ENCODE data around the gene PTCD1. TPM values are rescaled to one million over a fixed set of nuclear protein-coding genes. Genes with fewer than 3 reads are reported as not detected.
A peak's percentile ranks its signal among the peaks of the same experiment; 100 is the strongest.

PTCD1 gene
- total RNA-seq (2021; fragmentation: NEBNext Ultra II Directional; extraction: Animal tissue kit (Norgen Biotek cat#: 25700)), result 1 to 10 TPM; 4.5 to 8.6 (median 6.7) TPM
- long read RNA-seq, full-length matches to known transcripts, result 10 of 19 reads
- long read RNA-seq, partial matches to known transcripts, result 3 of 19 reads
- long read RNA-seq, other reads (novel, unspliced or antisense), result 6 of 19 reads

- Mint-ChIP-seq H3K4me1 (ENCODE audit: low read depth) (peaks cover 18% of the 10 kb centered on the region), H3K36me3 (ENCODE audit: low read depth) (peaks cover 14% of the 10 kb centered on the region), H3K9me3 (no peaks in the 10 kb centered on the region), H3K27me3 (ENCODE audit: insufficient read depth) (peaks cover 2% of the 10 kb centered on the region; the same call in 1 of the 2 replicates), H3K4me3 (peak within 1 kb of the TSS; percentile 95), H3K27ac (peak within 1 kb of the TSS; percentile 93)
- no peak for TF ChIP-seq CTCF (IDR thresholded peaks at IDR 0.05)
- DNase-seq, result peak; percentile 98
These were observed at the start of gene PTCD1, which contains the start of gene CPSF4 for GRCh38 chr7:99438573-99439480. PTCD1 (minus strand) TSS chr7:99438798; CDS start chr7:99435242, 3,556 bp downstream. CPSF4 (plus strand) TSS chr7:99438943; CDS start chr7:99439083, 140 bp downstream.

- Mint-ChIP-seq H3K36me3 (ENCODE audit: low read depth) (peaks cover 41% of the 10 kb centered on the region), H3K27ac (no peak overlapping the region; the same call in 1 of the 2 replicates), H3K4me1 (ENCODE audit: low read depth) (no peaks in the 10 kb centered on the region), H3K4me3 (no peak overlapping the region), H3K9me3 (no peaks in the 10 kb centered on the region), H3K27me3 (ENCODE audit: insufficient read depth) (no peaks in the 10 kb centered on the region)
- TF ChIP-seq CTCF (IDR thresholded peaks at IDR 0.05), result no peak
- no peak for DNase-seq
These were observed 46.5 kb upstream of the PTCD1 start for GRCh38 chr7:99485094-99485493.

GRCh38 chr7:99478464-99479440 is 40.2 kb upstream of the PTCD1 start:
- no peak for TF ChIP-seq CTCF (IDR thresholded peaks at IDR 0.05)
- peaks cover 6% of the 10 kb centered on the region for H3K36me3 Mint-ChIP-seq (ENCODE audit: low read depth)
- peak overlapping the region; percentile 57; the same call in 1 of the 2 replicates for H3K27ac Mint-ChIP-seq
- no peaks in the 10 kb centered on the region for H3K9me3 Mint-ChIP-seq
- H3K4me1 Mint-ChIP-seq (ENCODE audit: low read depth), result peaks cover 18% of the 10 kb centered on the region; the same call in 1 of the 2 replicates
- H3K27me3 Mint-ChIP-seq (ENCODE audit: insufficient read depth), result no peaks in the 10 kb centered on the region; the same call in 1 of the 2 replicates
- DNase-seq, result peak; percentile 24
- no peak overlapping the region; the same call in 1 of the 2 replicates for H3K4me3 Mint-ChIP-seq

- no peak overlapping the region for H3K4me3 Mint-ChIP-seq
- H3K4me1 Mint-ChIP-seq (ENCODE audit: low read depth), result peaks cover 29% of the 10 kb centered on the region
- no peaks in the 10 kb centered on the region for H3K9me3 Mint-ChIP-seq
- H3K36me3 Mint-ChIP-seq (ENCODE audit: low read depth), result peaks cover 12% of the 10 kb centered on the region
- no peak for DNase-seq
- H3K27me3 Mint-ChIP-seq (ENCODE audit: insufficient read depth), result no peaks in the 10 kb centered on the region; the same call in 1 of the 2 replicates
- H3K27ac Mint-ChIP-seq, result no peak overlapping the region
- TF ChIP-seq CTCF (IDR thresholded peaks at IDR 0.05), result no peak
These were observed 37.5 kb upstream of the PTCD1 start for GRCh38 chr7:99476107-99476506.

- DNase-seq, result peak; percentile 70
- H3K36me3 Mint-ChIP-seq (ENCODE audit: low read depth), result peaks cover 12% of the 10 kb centered on the region
- H3K4me3 Mint-ChIP-seq, result peak overlapping the region; percentile 94
- TF ChIP-seq CTCF (IDR thresholded peaks at IDR 0.05), result no peak
- peak overlapping the region; percentile 89 for H3K27ac Mint-ChIP-seq
- no peaks in the 10 kb centered on the region for H3K9me3 Mint-ChIP-seq
- peaks cover 26% of the 10 kb centered on the region for H3K4me1 Mint-ChIP-seq (ENCODE audit: low read depth)
- H3K27me3 Mint-ChIP-seq (ENCODE audit: insufficient read depth), result peaks cover 10% of the 10 kb centered on the region
These were observed 34.7 kb upstream of the PTCD1 start for GRCh38 chr7:99473315-99473596.
